ENCODE results near the gene KCNMA1. TPM values are rescaled to one million over a fixed set of nuclear protein-coding genes. Genes with fewer than 3 reads are reported as not detected.
A peak's percentile ranks its signal among the peaks of the same experiment; 100 is the strongest.

KCNMA1 gene
- total RNA-seq, 1 donor, result 77.8 TPM

DNA sequence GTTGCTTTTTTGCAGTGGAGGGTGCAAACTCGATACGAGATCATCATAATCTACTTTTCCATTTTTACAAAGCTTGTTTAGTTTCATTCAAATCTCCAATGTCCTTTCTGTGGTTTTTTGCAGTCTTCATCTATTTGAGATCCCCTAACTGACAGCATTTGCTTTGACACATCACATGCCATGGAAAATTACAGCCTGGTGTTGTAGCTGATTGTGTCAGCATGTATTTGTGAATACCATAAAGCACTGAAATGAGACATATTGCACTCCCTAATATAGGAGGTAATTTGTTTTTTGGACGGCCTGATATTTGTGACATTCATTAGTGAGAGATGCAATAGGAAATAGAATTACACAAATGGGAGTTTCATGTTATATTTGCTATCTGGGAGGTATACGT, 620.8 kb downstream of the KCNMA1 start:
- no peak overlapping the region for H3K4me3 ChIP-seq (ENCODE audit: insufficient read depth, low read length)
- H3K27me3 ChIP-seq (ENCODE audit: insufficient read depth, low read length), result no peaks in the 10 kb centered on the region
- no peaks in the 10 kb centered on the region for H3K79me2 ChIP-seq (ENCODE audit: insufficient read depth, low read length)
- H4K20me1 ChIP-seq (ENCODE audit: insufficient read depth, low read length), result no peaks in the 10 kb centered on the region
- peak overlapping the region; percentile 68 for H3K4me2 ChIP-seq (ENCODE audit: insufficient read depth, low read length)
- H3K4me1 ChIP-seq (ENCODE audit: insufficient read depth, low read length), result peaks cover 24% of the 10 kb centered on the region
- H3K9me3 ChIP-seq (ENCODE audit: low read depth, low read length), result no peaks in the 10 kb centered on the region
- DNase-seq (ENCODE audit: insufficient read length, low spot score, missing footprints), result no peak
- H2AFZ ChIP-seq (ENCODE audit: low read length), result peak overlapping the region; percentile 19
- TF ChIP-seq, protein P1, sequence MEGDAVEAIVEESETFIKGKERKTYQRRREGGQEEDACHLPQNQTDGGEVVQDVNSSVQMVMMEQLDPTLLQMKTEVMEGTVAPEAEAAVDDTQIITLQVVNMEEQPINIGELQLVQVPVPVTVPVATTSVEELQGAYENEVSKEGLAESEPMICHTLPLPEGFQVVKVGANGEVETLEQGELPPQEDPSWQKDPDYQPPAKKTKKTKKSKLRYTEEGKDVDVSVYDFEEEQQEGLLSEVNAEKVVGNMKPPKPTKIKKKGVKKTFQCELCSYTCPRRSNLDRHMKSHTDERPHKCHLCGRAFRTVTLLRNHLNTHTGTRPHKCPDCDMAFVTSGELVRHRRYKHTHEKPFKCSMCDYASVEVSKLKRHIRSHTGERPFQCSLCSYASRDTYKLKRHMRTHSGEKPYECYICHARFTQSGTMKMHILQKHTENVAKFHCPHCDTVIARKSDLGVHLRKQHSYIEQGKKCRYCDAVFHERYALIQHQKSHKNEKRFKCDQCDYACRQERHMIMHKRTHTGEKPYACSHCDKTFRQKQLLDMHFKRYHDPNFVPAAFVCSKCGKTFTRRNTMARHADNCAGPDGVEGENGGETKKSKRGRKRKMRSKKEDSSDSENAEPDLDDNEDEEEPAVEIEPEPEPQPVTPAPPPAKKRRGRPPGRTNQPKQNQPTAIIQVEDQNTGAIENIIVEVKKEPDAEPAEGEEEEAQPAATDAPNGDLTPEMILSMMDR (IDR thresholded peaks at IDR 0.05; ENCODE audit: extremely low read depth, low read depth, low read length), result no peak
- H3K27ac ChIP-seq (ENCODE audit: low read depth, low read length), result peak overlapping the region; percentile 53
- H3K36me3 ChIP-seq (ENCODE audit: insufficient read depth, low read length), result no peaks in the 10 kb centered on the region

DNA sequence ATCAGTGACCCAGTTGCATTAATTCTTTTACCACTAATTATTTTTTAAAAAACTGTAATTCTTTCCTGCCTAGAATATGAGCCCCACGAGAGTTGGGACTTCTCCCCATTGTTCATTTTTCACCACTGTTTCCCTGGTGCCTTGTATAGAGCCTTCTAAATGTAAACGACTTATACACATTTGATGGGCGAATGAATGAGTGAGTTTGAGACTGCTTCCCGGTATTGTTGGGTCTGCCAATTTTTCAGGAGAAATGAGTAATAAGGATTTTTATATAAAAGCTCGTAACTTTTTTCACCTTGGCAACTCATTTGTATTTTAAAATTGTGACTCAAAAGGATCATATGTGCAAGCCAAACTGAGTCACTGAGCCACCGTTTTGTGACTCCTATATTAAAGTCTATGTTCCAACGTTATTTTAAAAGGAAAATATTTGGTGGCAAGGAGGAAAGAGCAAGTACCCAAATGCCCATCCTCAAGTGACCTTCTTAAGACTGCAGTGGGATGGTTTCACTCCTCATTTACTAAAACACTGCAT, 621.3 kb downstream of the KCNMA1 start:
- Histone ChIP-seq H3K9me3 (ENCODE audit: low read depth, low read length) (no peaks in the 10 kb centered on the region), H3K79me2 (ENCODE audit: insufficient read depth, low read length) (no peaks in the 10 kb centered on the region), H2AFZ (ENCODE audit: low read length) (peak overlapping the region; percentile 19), H3K4me3 (ENCODE audit: insufficient read depth, low read length) (no peak overlapping the region), H3K4me1 (ENCODE audit: insufficient read depth, low read length) (peaks cover 29% of the 10 kb centered on the region), H3K36me3 (ENCODE audit: insufficient read depth, low read length) (no peaks in the 10 kb centered on the region), H3K4me2 (ENCODE audit: insufficient read depth, low read length) (peak overlapping the region; percentile 68), H3K27me3 (ENCODE audit: insufficient read depth, low read length) (no peaks in the 10 kb centered on the region), H4K20me1 (ENCODE audit: insufficient read depth, low read length) (no peaks in the 10 kb centered on the region), H3K27ac (ENCODE audit: low read depth, low read length) (peak overlapping the region; percentile 53)
- TF ChIP-seq, protein P1 (IDR thresholded peaks at IDR 0.05; ENCODE audit: extremely low read depth, low read depth, low read length), result no peak
- DNase-seq (ENCODE audit: insufficient read length, low spot score, missing footprints), result peak; percentile 52

DNA sequence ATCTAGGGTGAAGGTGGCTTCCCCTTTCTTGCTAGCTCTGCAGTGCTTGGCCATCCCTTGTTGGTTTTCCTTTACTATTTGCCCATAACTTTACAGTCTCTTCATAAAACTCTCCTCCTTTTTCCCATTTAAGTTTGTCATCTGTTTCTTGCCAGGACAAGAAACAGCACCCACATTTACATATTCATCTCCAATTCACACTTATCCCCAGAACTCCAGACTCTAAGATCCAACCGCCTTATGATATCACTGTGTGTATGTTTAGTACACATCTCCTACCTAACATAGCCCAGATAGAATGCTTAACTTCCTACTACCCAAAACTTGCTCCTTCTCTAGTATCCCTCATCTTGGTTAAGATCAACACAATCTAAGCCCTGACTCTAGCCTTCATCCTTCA, 622.2 kb downstream of the KCNMA1 start:
- no peaks in the 10 kb centered on the region for H4K20me1 ChIP-seq (ENCODE audit: insufficient read depth, low read length)

DNA sequence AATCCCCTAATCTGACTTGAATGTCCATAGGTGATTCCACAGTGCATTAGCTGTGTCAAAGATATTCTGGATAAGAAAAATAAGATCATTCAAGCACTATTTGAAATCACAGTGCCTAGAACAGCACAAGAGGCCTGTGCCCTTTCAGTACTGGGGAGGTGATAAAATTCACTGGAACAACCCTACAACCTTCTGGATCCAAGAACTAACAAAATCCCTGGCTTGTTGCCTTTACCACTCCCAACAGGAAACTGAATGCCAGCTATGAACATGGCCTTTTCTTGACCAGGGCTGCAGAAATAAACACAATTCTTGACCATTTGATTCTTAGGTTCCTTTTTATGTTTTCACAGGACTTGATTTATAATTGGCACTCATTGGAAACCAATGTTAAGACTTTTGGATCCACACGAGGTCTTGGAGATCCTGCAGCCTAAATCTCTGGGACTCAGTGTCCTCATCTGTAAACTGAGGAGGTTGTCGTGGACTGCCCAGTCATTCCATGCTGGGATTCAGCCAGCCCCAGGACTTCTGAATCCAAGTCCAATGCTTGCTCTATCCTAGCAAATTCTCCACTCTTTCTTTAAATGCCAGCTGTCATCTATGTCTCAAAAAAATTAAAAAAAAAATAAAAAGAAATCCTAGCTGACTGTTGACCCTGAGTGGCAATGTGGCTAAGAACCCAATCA, 624.7 kb downstream of the KCNMA1 start:
- Histone ChIP-seq H3K36me3 (ENCODE audit: insufficient read depth, low read length) (no peaks in the 10 kb centered on the region), H2AFZ (ENCODE audit: low read length) (peak overlapping the region; percentile 64), H3K27me3 (ENCODE audit: insufficient read depth, low read length) (no peaks in the 10 kb centered on the region), H4K20me1 (ENCODE audit: insufficient read depth, low read length) (no peaks in the 10 kb centered on the region), H3K4me1 (ENCODE audit: insufficient read depth, low read length) (peaks cover 32% of the 10 kb centered on the region), H3K9me3 (ENCODE audit: low read depth, low read length) (no peaks in the 10 kb centered on the region), H3K79me2 (ENCODE audit: insufficient read depth, low read length) (no peaks in the 10 kb centered on the region), H3K4me2 (ENCODE audit: insufficient read depth, low read length) (peak overlapping the region; percentile 40), H3K27ac (ENCODE audit: low read depth, low read length) (peak overlapping the region; percentile 63), H3K4me3 (ENCODE audit: insufficient read depth, low read length) (no peak overlapping the region)
- TF ChIP-seq, protein P1 (IDR thresholded peaks at IDR 0.05; ENCODE audit: extremely low read depth, low read depth, low read length), result no peak
- DNase-seq (ENCODE audit: insufficient read length, low spot score, missing footprints), result no peak

More for the DNA sequence above, 622.2 kb downstream of the KCNMA1 start:
- DNase-seq (ENCODE audit: insufficient read length, low spot score, missing footprints), result no peak
- H2AFZ ChIP-seq (ENCODE audit: low read length), result no peak overlapping the region
- H3K27me3 ChIP-seq (ENCODE audit: insufficient read depth, low read length), result no peaks in the 10 kb centered on the region
- H3K4me3 ChIP-seq (ENCODE audit: insufficient read depth, low read length), result no peak overlapping the region
- no peaks in the 10 kb centered on the region for H3K36me3 ChIP-seq (ENCODE audit: insufficient read depth, low read length)
- H3K79me2 ChIP-seq (ENCODE audit: insufficient read depth, low read length), result no peaks in the 10 kb centered on the region
- H3K4me2 ChIP-seq (ENCODE audit: insufficient read depth, low read length), result no peak overlapping the region
- H3K9me3 ChIP-seq (ENCODE audit: low read depth, low read length), result no peaks in the 10 kb centered on the region
- H3K4me1 ChIP-seq (ENCODE audit: insufficient read depth, low read length), result peaks cover 32% of the 10 kb centered on the region
- TF ChIP-seq, protein P1 (IDR thresholded peaks at IDR 0.05; ENCODE audit: extremely low read depth, low read depth, low read length), result no peak
- H3K27ac ChIP-seq (ENCODE audit: low read depth, low read length), result no peak overlapping the region

All from osteoblast (primary cell).